Trophoblast cell (in vitro differentiated cells and primary cell): ENCODE measurements around the gene COX18.

Experiments used
- DNase-seq, 2 donors: peaks; one replicate each; pipeline ENCODE4 v3.0.0-alpha.2; 2016
- H2AFZ ChIP-seq: 2 replicates; pipeline ENCODE4 v1.6.1; 2013; ENCODE audit warnings: low read length, moderate library complexity, mild to moderate bottlenecking; ENCODE audit not compliant: insufficient read depth, poor library complexity
- H2AK5ac ChIP-seq: 2 replicates; pipeline ENCODE4 v1.6.1; 2013; ENCODE audit warnings: mild to moderate bottlenecking, low read length
- H2BK120ac ChIP-seq: 2 replicates; pipeline ENCODE4 v1.6.1; 2013; ENCODE audit warnings: low read length, mild to moderate bottlenecking, moderate library complexity; ENCODE audit not compliant: insufficient read depth, poor library complexity
- H2BK12ac ChIP-seq: 2 replicates; pipeline ENCODE4 v1.6.1; 2013; ENCODE audit warnings: mild to moderate bottlenecking, low read length, moderate library complexity
- H2BK5ac ChIP-seq: 2 replicates; pipeline ENCODE4 v1.6.1; 2013; ENCODE audit warnings: low read length, low read depth, moderate library complexity, mild to moderate bottlenecking; ENCODE audit not compliant: poor library complexity
- H3K14ac ChIP-seq: 2 replicates; pipeline ENCODE4 v1.6.1; 2013; ENCODE audit warnings: mild to moderate bottlenecking, low read length
- H3K18ac ChIP-seq: 2 replicates; pipeline ENCODE4 v1.6.1; 2013; ENCODE audit warnings: mild to moderate bottlenecking, low read length
- H3K23ac ChIP-seq: 2 replicates; pipeline ENCODE4 v1.6.1; 2013; ENCODE audit warnings: low read length
- H3K27ac ChIP-seq: 2 replicates; pipeline ENCODE4 v1.5.1; 2013; ENCODE audit warnings: low read depth, mild to moderate bottlenecking, inconsistent platforms, low read length, moderate library complexity
- H3K27me3 ChIP-seq: 2 replicates; pipeline ENCODE4 v1.6.1; 2013; ENCODE audit warnings: inconsistent platforms, mild to moderate bottlenecking, low read length, moderate library complexity; ENCODE audit not compliant: insufficient read depth
- H3K36me3 ChIP-seq, 2 experiments: 1 replicate in 1 of 2; 2 replicates in 1 of 2; pipeline ENCODE4 v1.6.1; 2013; ENCODE audit warnings: low read length in 2 of 2, mild to moderate bottlenecking in 2 of 2, moderate library complexity in 1 of 2; ENCODE audit not compliant: insufficient read depth in 2 of 2, control insufficient read depth in 1 of 2
- H3K4ac ChIP-seq: 2 replicates; pipeline ENCODE4 v1.6.1; 2013; ENCODE audit warnings: low read depth, mild to moderate bottlenecking, low read length, moderate library complexity
- H3K4me1 ChIP-seq, 2 experiments: 1 replicate in 1 of 2; 2 replicates in 1 of 2; pipeline ENCODE4 v1.6.1; 2013; ENCODE audit warnings: low read length in 2 of 2, mild to moderate bottlenecking in 2 of 2, moderate library complexity in 1 of 2; ENCODE audit not compliant: insufficient read depth in 2 of 2, control insufficient read depth in 1 of 2
- H3K4me2 ChIP-seq: 2 replicates; pipeline ENCODE4 v1.6.1; 2013; ENCODE audit warnings: inconsistent platforms, mild to moderate bottlenecking, low read length, moderate library complexity
- H3K4me3 ChIP-seq: 2 replicates; pipeline ENCODE4 v1.5.1; 2013; ENCODE audit warnings: mild to moderate bottlenecking, low read depth, low read length, inconsistent platforms
- H3K79me1 ChIP-seq: one replicate; pipeline ENCODE4 v1.6.1; 2013; ENCODE audit warnings: low read length
- H3K79me2 ChIP-seq: 2 replicates; pipeline ENCODE4 v1.6.1; 2013; ENCODE audit warnings: low read length, mild to moderate bottlenecking; ENCODE audit not compliant: control insufficient read depth, insufficient read depth, poor library complexity
- H3K9ac ChIP-seq: 2 replicates; pipeline ENCODE4 v1.6.1; 2013; ENCODE audit warnings: mild to moderate bottlenecking, low read length
- H3K9me3 ChIP-seq: 2 replicates; pipeline ENCODE4 v1.6.1; 2013; ENCODE audit warnings: low read depth, mild to moderate bottlenecking, control low read depth, inconsistent platforms, low read length; ENCODE audit not compliant: insufficient read depth
- H4K12ac ChIP-seq: 2 replicates; pipeline ENCODE4 v1.6.1; 2013; ENCODE audit warnings: low read depth, mild to moderate bottlenecking, low read length, moderate library complexity
- H4K8ac ChIP-seq: 2 replicates; pipeline ENCODE4 v1.6.1; 2013; ENCODE audit warnings: low read depth, mild to moderate bottlenecking, low read length, moderate library complexity
- H4K91ac ChIP-seq: one replicate; pipeline ENCODE4 v1.6.1; 2013; ENCODE audit warnings: low read depth, mild to moderate bottlenecking, low read length, moderate library complexity
- WGBS: extraction: QIAGEN DNeasy Blood & Tissue Kit; methylation state at CpG from one replicate; pipeline ENCODE4 v1.1.7; 2013; ENCODE audit warnings: missing lambda C conversion rate; ENCODE audit not compliant: insufficient read length, insufficient coverage; ENCODE audit errors: extremely low coverage; 5-methylcytosine and 5-hydroxymethylcytosine counted together

COX18 gene

DNA sequence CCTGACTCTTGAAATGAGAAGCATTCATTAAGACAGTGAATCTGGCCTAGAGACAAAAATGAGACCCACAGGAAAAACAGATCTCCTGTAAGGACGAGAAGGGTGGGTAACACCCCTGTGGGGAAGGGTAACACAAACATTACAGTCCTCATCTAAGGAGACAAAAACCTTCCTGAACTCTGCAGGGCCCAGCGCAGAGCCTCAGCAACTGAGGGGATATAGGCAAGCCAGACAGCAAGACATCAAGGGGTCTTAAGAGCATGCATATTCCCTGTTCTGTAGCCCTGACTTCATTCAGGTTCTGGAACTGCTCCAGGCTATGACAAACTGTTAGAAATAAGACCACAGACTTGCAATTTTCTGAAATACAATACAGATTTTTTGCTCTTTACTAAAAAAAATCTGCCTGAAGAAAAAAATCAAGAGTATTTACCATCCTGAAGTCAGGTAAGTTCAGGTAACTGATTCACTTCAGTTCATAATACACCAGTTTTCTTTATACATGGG lies 15.5 kb downstream of the COX18 start:
- Histone ChIP-seq H3K4me3 (no peak overlapping the region), H3K9ac (no peak overlapping the region), H2BK12ac (no peak overlapping the region), H2BK5ac (no peak overlapping the region), H2BK120ac (no peak overlapping the region), H3K18ac (no peak overlapping the region), H4K91ac (no peak overlapping the region), H3K4me1 (no peaks in the 10 kb centered on the region), H2AFZ (no peak overlapping the region), H3K23ac (no peak overlapping the region), H3K79me1 (no peaks in the 10 kb centered on the region), H4K12ac (no peak overlapping the region), H3K79me2 (no peaks in the 10 kb centered on the region), H3K27me3 (no peaks in the 10 kb centered on the region), H3K4me2 (no peak overlapping the region), H3K36me3 (peaks cover 9 to 10% of the 10 kb centered on the region in 2 experiments), H3K14ac (no peak overlapping the region), H3K4ac (no peak overlapping the region), H3K9me3 (no peaks in the 10 kb centered on the region), H2AK5ac (no peak overlapping the region), H3K27ac (no peak overlapping the region), H4K8ac (no peak overlapping the region)
- WGBS, result no CpG with 5 or more reads among the region's 2 CpGs
- DNase-seq, result no peak

DNA sequence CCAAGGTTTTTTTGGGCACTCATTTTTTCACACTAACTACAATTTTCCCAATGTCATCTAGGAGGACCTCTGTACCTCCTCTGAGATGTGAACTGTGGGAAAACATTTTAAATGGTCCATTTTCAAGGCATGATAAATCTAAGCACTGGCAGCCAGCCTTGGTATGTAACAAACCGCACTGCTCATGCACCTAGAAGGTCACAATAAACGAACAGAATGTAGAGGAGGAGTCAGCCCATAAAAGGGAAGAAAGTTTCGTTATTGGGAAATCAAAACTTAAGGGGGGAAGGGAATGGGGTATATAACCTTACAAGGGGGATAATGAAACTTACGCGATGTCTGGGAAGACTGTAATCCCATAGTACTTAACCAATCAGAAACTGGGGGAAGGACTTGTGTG lies 16.4 kb downstream of the COX18 start:
- H3K27me3 ChIP-seq, result no peaks in the 10 kb centered on the region
- no peaks in the 10 kb centered on the region for H3K79me2 ChIP-seq
- H3K23ac ChIP-seq, result no peak overlapping the region
- H3K14ac ChIP-seq, result no peak overlapping the region
- H3K18ac ChIP-seq, result no peak overlapping the region
- H4K12ac ChIP-seq, result no peak overlapping the region
- H4K91ac ChIP-seq, result no peak overlapping the region
- H3K4ac ChIP-seq, result no peak overlapping the region
- peaks cover 4 to 7% of the 10 kb centered on the region in 2 experiments for H3K36me3 ChIP-seq
- H3K4me2 ChIP-seq, result no peak overlapping the region
- no peak overlapping the region for H3K27ac ChIP-seq
- no peak overlapping the region for H2BK5ac ChIP-seq
- no peak overlapping the region for H3K9ac ChIP-seq
- no peaks in the 10 kb centered on the region for H3K4me1 ChIP-seq
- WGBS, result no CpG with 5 or more reads among the region's 5 CpGs
- no peak overlapping the region for H2AK5ac ChIP-seq
- H4K8ac ChIP-seq, result no peak overlapping the region
- H3K4me3 ChIP-seq, result no peak overlapping the region
- DNase-seq, result no peak
- no peak overlapping the region for H2BK120ac ChIP-seq
- no peaks in the 10 kb centered on the region for H3K79me1 ChIP-seq
- H2BK12ac ChIP-seq, result no peak overlapping the region
- no peaks in the 10 kb centered on the region for H3K9me3 ChIP-seq
- H2AFZ ChIP-seq, result no peak overlapping the region

DNA sequence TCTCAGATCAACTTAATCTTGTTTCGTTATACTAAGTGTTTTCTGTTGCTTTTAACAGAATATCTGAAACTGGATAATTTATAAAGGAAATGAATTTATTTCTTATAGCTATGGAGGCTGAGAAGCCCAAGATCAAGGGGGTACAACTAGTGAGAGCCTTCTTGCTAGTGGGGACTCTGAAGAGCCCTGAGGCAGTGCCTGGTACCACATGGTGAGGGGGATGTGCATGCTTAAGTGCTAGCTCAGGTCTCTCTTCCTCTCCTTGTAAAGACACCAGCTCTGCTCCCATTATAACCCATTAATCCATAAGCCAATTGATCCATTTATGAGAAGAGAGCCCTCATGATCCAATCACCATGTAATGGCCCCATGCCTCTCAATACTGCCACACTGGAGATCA lies 17.9 kb downstream of the COX18 start:
- no peak for DNase-seq
- Histone ChIP-seq H4K91ac (no peak overlapping the region), H3K9ac (no peak overlapping the region), H3K14ac (no peak overlapping the region), H3K79me2 (no peaks in the 10 kb centered on the region), H3K27me3 (no peaks in the 10 kb centered on the region), H4K12ac (no peak overlapping the region), H3K4me3 (no peak overlapping the region), H3K36me3 (peaks cover 0 to 1% of the 10 kb centered on the region in 2 experiments), H2AFZ (no peak overlapping the region), H3K4me1 (no peaks in the 10 kb centered on the region), H2BK12ac (no peak overlapping the region), H3K18ac (no peak overlapping the region), H3K79me1 (no peaks in the 10 kb centered on the region), H3K4me2 (no peak overlapping the region), H4K8ac (no peak overlapping the region), H3K27ac (no peak overlapping the region), H2AK5ac (no peak overlapping the region), H3K23ac (no peak overlapping the region), H2BK120ac (no peak overlapping the region), H2BK5ac (no peak overlapping the region), H3K4ac (no peak overlapping the region), H3K9me3 (no peaks in the 10 kb centered on the region)
- WGBS, result no CpG with 5 or more reads among the region's 1 CpG

DNA sequence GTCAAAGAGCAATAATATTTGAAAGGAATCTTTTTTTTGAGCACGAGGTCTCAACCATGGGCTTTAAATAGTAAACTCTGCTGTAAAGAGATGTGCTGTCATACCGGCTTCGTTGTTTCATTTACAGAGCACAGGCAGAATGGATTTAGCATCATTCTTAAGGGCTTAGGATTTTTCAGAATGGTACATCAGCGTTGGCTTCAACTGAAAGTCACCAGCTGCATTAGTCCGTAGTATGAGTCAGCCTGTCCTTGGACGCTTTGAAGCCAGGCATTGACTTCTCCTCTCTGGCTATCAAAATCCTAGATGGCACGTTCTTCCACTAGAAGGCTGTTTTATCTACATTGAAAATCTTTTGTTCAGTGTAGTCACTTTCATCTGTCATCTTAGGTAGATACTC lies 23.6 kb downstream of the COX18 start:
- Histone ChIP-seq H3K79me2 (no peaks in the 10 kb centered on the region), H2BK12ac (no peak overlapping the region), H3K79me1 (no peaks in the 10 kb centered on the region), H4K12ac (no peak overlapping the region), H2BK5ac (no peak overlapping the region), H3K27ac (no peak overlapping the region), H3K9ac (no peak overlapping the region), H3K4me1 (no peaks in the 10 kb centered on the region), H3K36me3 (no peaks in the 10 kb centered on the region), H3K9me3 (no peaks in the 10 kb centered on the region), H3K4ac (no peak overlapping the region), H3K4me3 (no peak overlapping the region), H2BK120ac (no peak overlapping the region), H2AK5ac (no peak overlapping the region), H2AFZ (no peak overlapping the region), H4K91ac (no peak overlapping the region), H3K23ac (no peak overlapping the region), H3K4me2 (no peak overlapping the region), H3K27me3 (no peaks in the 10 kb centered on the region), H4K8ac (no peak overlapping the region), H3K14ac (no peak overlapping the region), H3K18ac (no peak overlapping the region)
- no CpG with 5 or more reads among the region's 7 CpGs for WGBS
- no peak for DNase-seq
